CD8-positive, alpha-beta memory T cell (primary cell): ENCODE results near the gene ALPG. TPM values are rescaled to one million over a fixed set of nuclear protein-coding genes. Genes with fewer than 3 reads are reported as not detected.
"Not testable (repeated sequence)": the region's sequence is repeated elsewhere in the genome, so short reads cannot be mapped to it uniquely, and the experiment has no call there.

Experiments used
- CTCF ChIA-PET: fragments of 350-600 bp; sonication (Branson Sonifier 250); formaldehyde crosslinking; loops from one replicate; lab custom pipeline; 2021; ENCODE audit warnings: antibody characterized with exemption; lab: Charles Lee
- POLR2A ChIA-PET: fragments of 350-600 bp; sonication (Branson Sonifier 250); formaldehyde crosslinking; loops from one replicate; lab custom pipeline; 2021; ENCODE audit warnings: antibody characterized with exemption; lab: Charles Lee
- DNase-seq, 5 donors: peaks; one replicate each; pipeline versions ENCODE4 v3.0.0 to v3.0.0-alpha.2; 2020 to 2022; ENCODE audit warnings: mixed read lengths in 1 of 5
- H3K27ac ChIP-seq: one replicate; pipeline ENCODE4 v1.7.0; 2013; ENCODE audit warnings: low read depth, mild to moderate bottlenecking, low read length, moderate library complexity
- H3K27me3 ChIP-seq: 2 replicates; pipeline ENCODE4 v1.7.0; 2013; ENCODE audit warnings: low read length, mild to moderate bottlenecking; ENCODE audit not compliant: insufficient read depth, poor library complexity, severe bottlenecking
- H3K36me3 ChIP-seq: 2 replicates; pipeline ENCODE4 v1.7.0; 2013; ENCODE audit warnings: mild to moderate bottlenecking, low read length, moderate library complexity; ENCODE audit not compliant: insufficient read depth
- H3K4me1 ChIP-seq: 2 replicates; pipeline ENCODE4 v1.7.0; 2013; ENCODE audit warnings: mild to moderate bottlenecking, low read length, moderate library complexity; ENCODE audit not compliant: insufficient read depth
- H3K4me3 ChIP-seq: 2 replicates; pipeline ENCODE4 v1.7.0; 2013; ENCODE audit warnings: mild to moderate bottlenecking, low read length
- H3K9me3 ChIP-seq: 2 replicates; pipeline ENCODE4 v1.7.0; 2013; ENCODE audit warnings: mild to moderate bottlenecking, low read length
- H3K27ac Mint-ChIP-seq, 8 donors: one replicate each; pipeline ENCODE4 v1.8.0; 2020 to 2021; ENCODE audit warnings: mixed read lengths in 8 of 8, mild to moderate bottlenecking in 6 of 8, inconsistent platforms in 3 of 8, moderate library complexity in 3 of 8
- H3K27me3 Mint-ChIP-seq, 2 donors: one replicate each; pipeline ENCODE4 v1.8.0; 2020 to 2021; ENCODE audit warnings: mixed read lengths in 2 of 2, mild to moderate bottlenecking in 1 of 2, moderate library complexity in 1 of 2
- H3K36me3 Mint-ChIP-seq, 3 donors: one replicate each; pipeline ENCODE4 v1.8.0; 2020 to 2021; ENCODE audit warnings: mixed read lengths in 3 of 3, inconsistent platforms in 1 of 3, mild to moderate bottlenecking in 1 of 3
- H3K4me1 Mint-ChIP-seq, 3 donors: one replicate each; pipeline ENCODE4 v1.8.0; 2020 to 2021; ENCODE audit warnings: mixed read lengths in 3 of 3, inconsistent platforms in 1 of 3, mild to moderate bottlenecking in 1 of 3
- H3K4me3 Mint-ChIP-seq, 7 donors: one replicate each; pipeline ENCODE4 v1.8.0; 2020 to 2021; ENCODE audit warnings: mixed read lengths in 7 of 7, mild to moderate bottlenecking in 6 of 7, moderate library complexity in 4 of 7, inconsistent platforms in 2 of 7
- H3K9me3 Mint-ChIP-seq, 5 donors: one replicate each; pipeline ENCODE4 v1.8.0; 2020 to 2022; ENCODE audit warnings: mixed read lengths in 5 of 5, mild to moderate bottlenecking in 3 of 5, moderate library complexity in 2 of 5, inconsistent platforms in 1 of 5
- polyA plus RNA-seq: library from polyadenylated mRNA; unstranded; fragments of 300-500 nt; fragmentation: Illumina TruSeq; gene quantifications from one replicate; pipeline ENCODE4 v1.2.3, GENCODE V29; 2021
- total RNA-seq, 2 experiments: library from RNA; stranded (reverse); gene quantifications; one replicate each; pipeline ENCODE4 v1.2.3, GENCODE V29; 2021

Gene ALPG
- total and polyA plus RNA-seq, 3 experiments from 2014 or later: not detected

DNA sequence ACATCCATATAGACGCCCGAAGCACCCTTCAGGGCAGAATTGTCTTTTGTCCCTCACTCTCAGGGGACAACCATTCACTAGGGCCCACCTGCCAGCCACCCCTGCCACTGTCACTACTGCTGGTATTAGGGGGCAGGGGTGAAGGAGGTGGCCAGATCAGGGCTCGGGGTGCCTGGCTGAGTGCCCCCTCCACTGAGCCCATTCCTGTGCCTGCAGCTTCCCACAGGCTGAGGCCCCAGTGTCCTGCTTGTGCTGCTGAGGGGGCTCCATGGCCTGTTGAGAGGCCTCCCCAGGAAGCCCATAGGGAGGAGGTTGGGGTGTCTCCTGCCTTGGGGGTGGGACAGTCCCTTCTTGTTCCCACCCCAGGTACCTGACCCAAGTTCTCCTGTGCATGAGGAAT, 45.0 kb downstream of the ALPG start:
- H3K27ac ChIP-seq, H3K27ac Mint-ChIP-seq, H3K36me3 Mint-ChIP-seq, POLR2A ChIA-PET, H3K9me3 ChIP-seq, H3K4me1 ChIP-seq, H3K4me3 Mint-ChIP-seq, H3K4me3 ChIP-seq, H3K36me3 ChIP-seq, DNase-seq, CTCF ChIA-PET, H3K9me3 Mint-ChIP-seq, H3K27me3 ChIP-seq, H3K4me1 Mint-ChIP-seq: not testable (repeated sequence)
- peaks cover 12% of the 10 kb centered on the region in 2 donors for H3K27me3 Mint-ChIP-seq

DNA sequence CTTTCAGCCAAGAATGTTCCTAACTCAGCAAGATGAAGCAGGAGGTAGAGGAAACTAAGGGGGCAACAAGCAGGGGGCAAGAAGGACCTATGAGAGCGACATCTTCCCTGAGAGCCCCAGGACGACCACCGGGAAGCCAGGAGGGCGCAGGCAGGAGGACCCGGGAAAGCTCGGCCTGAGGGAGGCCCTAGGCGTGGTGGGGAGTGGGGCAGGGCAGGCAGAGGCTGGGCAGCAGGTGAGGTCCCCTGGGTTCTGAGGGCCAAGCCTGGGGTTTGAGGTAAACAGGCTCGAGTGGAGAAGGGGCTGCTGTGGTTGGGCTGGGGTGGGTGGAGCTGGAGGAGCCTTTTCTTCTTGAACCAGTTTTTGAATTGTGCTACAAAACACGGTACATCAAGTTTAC, 48.0 kb downstream of the ALPG start:
- Mint-ChIP-seq H3K4me3 (no peak overlapping the region), H3K9me3 (no peaks in the 10 kb centered on the region), H3K27me3 (peaks cover 13 to 18% of the 10 kb centered on the region in 2 donors), H3K36me3 (no peaks in the 10 kb centered on the region), H3K27ac (peak overlapping the region in 1 of 8 donors; percentile 14), H3K4me1 (no peaks in the 10 kb centered on the region)
- no peak for DNase-seq
- Histone ChIP-seq H3K9me3 (no peaks in the 10 kb centered on the region), H3K27me3 (no peaks in the 10 kb centered on the region), H3K4me3 (no peak overlapping the region), H3K4me1 (no peaks in the 10 kb centered on the region), H3K27ac (no peak overlapping the region), H3K36me3 (no peaks in the 10 kb centered on the region)
- CTCF ChIA-PET: no interaction called here
- POLR2A ChIA-PET: no interaction called here

DNA sequence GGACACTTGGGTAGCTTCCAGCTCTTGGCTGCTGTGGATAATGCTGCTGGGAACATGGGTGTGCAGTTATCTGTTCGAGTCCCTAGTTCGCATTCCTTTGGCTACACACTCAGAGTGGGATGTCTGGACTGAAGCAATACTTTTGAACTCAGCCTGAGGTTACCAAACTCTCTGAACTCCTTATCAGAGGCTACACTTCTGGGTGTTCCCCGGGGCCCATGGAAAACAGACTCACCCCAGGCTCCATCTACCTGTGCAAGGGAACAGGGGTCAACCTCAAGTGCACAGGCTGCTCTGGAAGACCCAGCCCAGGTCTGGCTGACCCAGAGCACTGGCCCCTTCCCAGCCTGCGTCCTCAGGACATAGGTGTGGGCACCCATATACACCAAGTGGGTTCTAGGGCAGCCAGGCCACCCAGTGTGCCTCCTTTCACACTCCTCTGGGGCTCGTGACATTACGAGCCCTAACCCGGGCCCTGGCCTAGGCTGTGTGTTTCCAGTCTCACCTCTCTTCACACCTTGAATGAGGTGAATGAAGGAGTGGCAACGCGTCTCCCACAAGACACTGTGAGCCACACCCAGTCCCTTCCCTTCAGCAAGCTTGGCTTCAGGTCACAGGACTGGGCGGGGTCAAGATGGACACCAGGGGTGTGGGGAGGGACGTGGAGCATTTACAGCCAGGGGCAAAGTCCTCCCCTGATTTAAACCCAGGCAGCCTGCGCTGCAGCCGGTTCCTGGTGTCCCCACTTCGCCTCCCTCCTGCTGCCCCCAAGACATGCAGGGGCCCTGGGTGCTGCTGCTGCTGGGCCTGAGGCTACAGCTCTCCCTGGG, 49.0 kb downstream of the ALPG start, which contains the start of gene ALPI:
Gene ALPI (plus strand): TSS at position 728 of the 830 bp plus-strand sequence. CDS start 47 bp downstream, at position 775.
- no peaks in the 10 kb centered on the region for H3K27me3 ChIP-seq
- H3K4me1 Mint-ChIP-seq: no peaks in the 10 kb centered on the region
- no peaks in the 10 kb centered on the region for H3K36me3 Mint-ChIP-seq
- H3K4me3 Mint-ChIP-seq: no peak within 1 kb of the TSS
- no peak within 1 kb of the TSS for H3K4me3 ChIP-seq
- H3K27ac Mint-ChIP-seq: no peak within 1 kb of the TSS
- H3K27me3 Mint-ChIP-seq: peaks cover 15 to 18% of the 10 kb centered on the region in 2 donors
- H3K36me3 ChIP-seq: no peaks in the 10 kb centered on the region
- no peak for DNase-seq
- no peaks in the 10 kb centered on the region for H3K4me1 ChIP-seq
- no peak within 1 kb of the TSS for H3K27ac ChIP-seq
- H3K9me3 Mint-ChIP-seq: no peaks in the 10 kb centered on the region
- no peaks in the 10 kb centered on the region for H3K9me3 ChIP-seq
- ChIA-PET POLR2A (no interaction called here), CTCF (no interaction called here)

DNA sequence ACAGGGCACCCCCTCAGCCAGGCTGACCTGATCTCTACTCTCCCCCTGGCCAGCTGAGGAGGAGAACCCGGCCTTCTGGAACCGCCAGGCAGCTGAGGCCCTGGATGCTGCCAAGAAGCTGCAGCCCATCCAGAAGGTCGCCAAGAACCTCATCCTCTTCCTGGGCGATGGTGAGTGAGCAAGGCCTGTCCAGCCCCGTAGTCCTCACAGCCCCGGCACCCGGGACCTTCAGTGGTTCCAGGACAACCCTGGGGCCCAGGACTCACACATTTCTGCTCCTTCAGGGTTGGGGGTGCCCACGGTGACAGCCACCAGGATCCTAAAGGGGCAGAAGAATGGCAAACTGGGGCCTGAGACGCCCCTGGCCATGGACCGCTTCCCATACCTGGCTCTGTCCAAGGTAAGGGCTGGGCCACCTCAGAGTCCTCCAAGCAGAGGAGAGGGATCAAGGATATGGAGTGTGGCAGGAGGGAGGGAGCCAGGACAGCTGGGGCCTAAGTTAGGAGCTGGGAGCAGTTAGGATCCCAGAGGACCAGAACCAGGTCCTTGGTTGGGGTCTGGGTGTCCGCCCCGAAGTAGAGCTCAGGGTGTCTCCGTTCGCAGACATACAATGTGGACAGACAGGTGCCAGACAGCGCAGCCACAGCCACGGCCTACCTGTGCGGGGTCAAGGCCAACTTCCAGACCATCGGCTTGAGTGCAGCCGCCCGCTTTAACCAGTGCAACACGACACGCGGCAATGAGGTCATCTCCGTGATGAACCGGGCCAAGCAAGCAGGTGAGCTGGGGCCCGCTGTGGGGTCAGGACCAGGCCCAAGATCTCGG, 49.9 kb downstream of the ALPG start:
- Histone ChIP-seq H3K27ac (no peak overlapping the region), H3K9me3 (no peaks in the 10 kb centered on the region), H3K27me3 (no peaks in the 10 kb centered on the region), H3K4me1 (no peaks in the 10 kb centered on the region), H3K4me3 (no peak overlapping the region), H3K36me3 (no peaks in the 10 kb centered on the region)
- H3K4me3 Mint-ChIP-seq: no peak overlapping the region
- H3K4me1 Mint-ChIP-seq: no peaks in the 10 kb centered on the region
- DNase-seq: no peak
- ChIA-PET POLR2A (no interaction called here), CTCF (no interaction called here)
- no peaks in the 10 kb centered on the region for H3K36me3 Mint-ChIP-seq
- H3K9me3 Mint-ChIP-seq: no peaks in the 10 kb centered on the region
- H3K27me3 Mint-ChIP-seq: peaks cover 15 to 18% of the 10 kb centered on the region in 2 donors
- no peak overlapping the region for H3K27ac Mint-ChIP-seq

DNA sequence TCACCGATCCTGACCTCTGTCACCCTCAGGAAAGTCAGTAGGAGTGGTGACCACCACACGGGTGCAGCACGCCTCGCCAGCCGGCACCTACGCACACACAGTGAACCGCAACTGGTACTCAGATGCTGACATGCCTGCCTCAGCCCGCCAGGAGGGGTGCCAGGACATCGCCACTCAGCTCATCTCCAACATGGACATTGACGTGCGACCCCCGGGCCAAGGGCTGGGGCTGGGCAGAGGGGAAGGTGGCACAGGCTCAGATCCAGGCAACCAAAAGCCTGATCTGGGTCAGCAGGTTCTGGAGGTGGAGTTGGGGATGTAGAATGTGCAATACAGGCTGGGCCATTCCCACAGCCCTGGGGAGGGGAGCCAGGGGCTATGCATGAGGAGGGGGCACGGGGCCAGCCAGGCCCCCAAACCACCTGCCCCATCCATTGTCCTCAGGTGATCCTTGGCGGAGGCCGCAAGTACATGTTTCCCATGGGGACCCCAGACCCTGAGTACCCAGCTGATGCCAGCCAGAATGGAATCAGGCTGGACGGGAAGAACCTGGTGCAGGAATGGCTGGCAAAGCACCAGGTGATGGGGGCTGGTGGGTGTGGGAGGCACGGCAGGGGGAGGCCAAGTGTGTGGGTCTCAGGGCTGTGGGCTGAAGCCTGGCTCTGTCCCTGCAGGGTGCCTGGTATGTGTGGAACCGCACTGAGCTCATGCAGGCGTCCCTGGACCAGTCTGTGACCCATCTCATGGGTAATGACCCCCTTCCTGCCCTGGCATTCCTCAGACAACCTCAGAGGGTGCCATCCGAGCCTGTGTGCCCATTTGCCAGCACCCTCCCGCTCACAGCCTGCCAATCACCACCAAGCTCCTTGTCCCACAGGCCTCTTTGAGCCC, 50.7 kb downstream of the ALPG start:
- H3K9me3 Mint-ChIP-seq: no peaks in the 10 kb centered on the region
- H3K27ac ChIP-seq: no peak overlapping the region
- H3K36me3 Mint-ChIP-seq: no peaks in the 10 kb centered on the region
- no peaks in the 10 kb centered on the region for H3K27me3 ChIP-seq
- peak in 1 of 5 donors; percentile 39 for DNase-seq
- no peak overlapping the region for H3K4me3 ChIP-seq
- no peaks in the 10 kb centered on the region for H3K4me1 Mint-ChIP-seq
- H3K27ac Mint-ChIP-seq: no peak overlapping the region
- no peaks in the 10 kb centered on the region for H3K9me3 ChIP-seq
- CTCF ChIA-PET: no interaction called here
- H3K4me3 Mint-ChIP-seq: no peak overlapping the region
- H3K27me3 Mint-ChIP-seq: peaks cover 14 to 18% of the 10 kb centered on the region in 2 donors
- no peaks in the 10 kb centered on the region for H3K36me3 ChIP-seq
- POLR2A ChIA-PET: no interaction called here
- H3K4me1 ChIP-seq: no peaks in the 10 kb centered on the region

DNA sequence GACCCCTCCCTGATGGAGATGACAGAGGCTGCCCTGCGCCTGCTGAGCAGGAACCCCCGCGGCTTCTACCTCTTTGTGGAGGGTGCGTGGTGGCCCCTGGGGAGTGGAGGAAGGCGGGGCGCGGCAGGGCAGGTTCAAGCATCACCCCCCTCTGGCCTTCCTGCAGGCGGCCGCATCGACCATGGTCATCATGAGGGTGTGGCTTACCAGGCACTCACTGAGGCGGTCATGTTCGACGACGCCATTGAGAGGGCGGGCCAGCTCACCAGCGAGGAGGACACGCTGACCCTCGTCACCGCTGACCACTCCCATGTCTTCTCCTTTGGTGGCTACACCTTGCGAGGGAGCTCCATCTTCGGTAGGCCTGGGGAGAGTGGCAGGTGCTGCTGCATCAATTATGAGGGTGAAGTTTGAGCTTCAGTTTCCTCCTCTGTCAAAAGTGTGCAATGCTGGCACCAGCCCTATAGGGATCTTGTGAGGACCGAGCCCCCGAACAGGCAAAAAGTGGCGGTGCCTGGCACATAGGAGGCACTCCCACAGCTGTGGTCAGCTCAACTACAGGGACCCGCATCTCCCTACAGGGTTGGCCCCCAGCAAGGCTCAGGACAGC, 51.5 kb downstream of the ALPG start:
- Histone ChIP-seq H3K4me3 (no peak overlapping the region), H3K9me3 (no peaks in the 10 kb centered on the region), H3K27me3 (no peaks in the 10 kb centered on the region), H3K27ac (no peak overlapping the region), H3K4me1 (no peaks in the 10 kb centered on the region), H3K36me3 (no peaks in the 10 kb centered on the region)
- no peak overlapping the region for H3K27ac Mint-ChIP-seq
- DNase-seq: peak in 1 of 5 donors; percentile 30
- peaks cover 10 to 18% of the 10 kb centered on the region in 2 donors for H3K27me3 Mint-ChIP-seq
- no peaks in the 10 kb centered on the region for H3K9me3 Mint-ChIP-seq
- H3K4me3 Mint-ChIP-seq: no peak overlapping the region
- H3K36me3 Mint-ChIP-seq: no peaks in the 10 kb centered on the region
- no peaks in the 10 kb centered on the region for H3K4me1 Mint-ChIP-seq
- ChIA-PET CTCF (no interaction called here), POLR2A (no interaction called here)

DNA sequence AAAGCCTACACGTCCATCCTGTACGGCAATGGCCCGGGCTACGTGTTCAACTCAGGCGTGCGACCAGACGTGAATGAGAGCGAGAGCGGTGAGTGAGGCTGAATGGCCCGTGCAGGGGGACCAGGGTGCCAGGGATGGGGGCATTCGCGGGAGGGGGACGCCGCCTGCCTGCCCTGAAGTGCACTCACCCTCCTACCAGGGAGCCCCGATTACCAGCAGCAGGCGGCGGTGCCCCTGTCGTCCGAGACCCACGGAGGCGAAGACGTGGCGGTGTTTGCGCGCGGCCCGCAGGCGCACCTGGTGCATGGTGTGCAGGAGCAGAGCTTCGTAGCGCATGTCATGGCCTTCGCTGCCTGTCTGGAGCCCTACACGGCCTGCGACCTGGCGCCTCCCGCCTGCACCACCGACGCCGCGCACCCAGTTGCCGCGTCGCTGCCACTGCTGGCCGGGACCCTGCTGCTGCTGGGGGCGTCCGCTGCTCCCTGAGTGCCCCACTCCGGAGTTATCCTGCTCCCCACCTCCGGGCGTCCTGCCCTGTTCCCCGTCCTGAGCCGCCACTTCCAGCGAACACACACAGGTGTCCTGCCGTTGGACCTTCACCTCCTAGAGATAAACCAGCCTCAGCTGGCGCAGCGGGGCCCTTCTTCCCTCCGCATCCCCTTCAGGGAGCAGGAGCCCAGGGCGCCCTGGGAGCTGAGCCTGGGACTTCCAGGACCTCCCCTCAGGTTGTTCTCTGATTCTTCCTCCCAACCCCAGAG, 52.2 kb downstream of the ALPG start:
- H3K36me3 Mint-ChIP-seq: no peaks in the 10 kb centered on the region
- no peaks in the 10 kb centered on the region for H3K27me3 ChIP-seq
- H3K4me1 Mint-ChIP-seq: no peaks in the 10 kb centered on the region
- peak in 1 of 5 donors; percentile 44 for DNase-seq
- no peaks in the 10 kb centered on the region for H3K9me3 ChIP-seq
- no peak overlapping the region for H3K27ac ChIP-seq
- ChIA-PET CTCF (no interaction called here), POLR2A (no interaction called here)
- H3K27me3 Mint-ChIP-seq: peaks cover 13 to 18% of the 10 kb centered on the region in 2 donors
- H3K4me3 ChIP-seq: no peak overlapping the region
- no peaks in the 10 kb centered on the region for H3K36me3 ChIP-seq
- H3K27ac Mint-ChIP-seq: no peak overlapping the region
- no peak overlapping the region for H3K4me3 Mint-ChIP-seq
- no peaks in the 10 kb centered on the region for H3K9me3 Mint-ChIP-seq
- no peaks in the 10 kb centered on the region for H3K4me1 ChIP-seq
